Mesenchymal stem cell (in vitro differentiated cells and primary cell): ENCODE results near the gene ACSM4.
"Not testable (repeated sequence)": the region's sequence is repeated elsewhere in the genome, so short reads cannot be mapped to it uniquely, and the experiment has no call there.

Source experiments
- DNase-seq: peaks from one replicate; pipeline ENCODE4 v3.0.0-alpha.2; 2013
- H2AFZ ChIP-seq: one replicate; pipeline ENCODE4 v1.6.1; 2013; ENCODE audit warnings: low read depth, mild to moderate bottlenecking, control low read depth, inconsistent platforms, low read length, moderate library complexity
- H2AK5ac ChIP-seq: 2 replicates; pipeline ENCODE4 v1.6.1; 2013; ENCODE audit warnings: low read length, moderate library complexity, mild to moderate bottlenecking, inconsistent platforms; ENCODE audit not compliant: severe bottlenecking
- H2BK120ac ChIP-seq: one replicate; pipeline ENCODE4 v1.6.1; 2013; ENCODE audit warnings: low read depth, mild to moderate bottlenecking, inconsistent platforms, low read length, moderate library complexity
- H2BK12ac ChIP-seq, 2 experiments: one replicate each; pipeline ENCODE4 v1.6.1; 2013; ENCODE audit warnings: inconsistent platforms in 2 of 2, low read length in 2 of 2, mild to moderate bottlenecking in 2 of 2, moderate library complexity in 2 of 2, control low read depth in 1 of 2
- H2BK15ac ChIP-seq: one replicate; pipeline ENCODE4 v1.6.1; 2013; ENCODE audit warnings: mild to moderate bottlenecking, low read depth, inconsistent platforms; ENCODE audit not compliant: poor library complexity, severe bottlenecking
- H2BK5ac ChIP-seq: 2 replicates; pipeline ENCODE4 v1.6.1; 2013; ENCODE audit warnings: low read depth, mild to moderate bottlenecking, low read length, control low read depth, inconsistent platforms; ENCODE audit not compliant: poor library complexity, severe bottlenecking
- H3K14ac ChIP-seq, 2 experiments: one replicate each; pipeline ENCODE4 v1.6.1; 2013; ENCODE audit warnings: inconsistent platforms in 2 of 2, low read length in 2 of 2, control low read depth in 1 of 2, mild to moderate bottlenecking in 1 of 2, moderate library complexity in 1 of 2
- H3K18ac ChIP-seq, 2 experiments: one replicate each; pipeline ENCODE4 v1.6.1; 2013; ENCODE audit warnings: inconsistent platforms in 2 of 2, low read length in 2 of 2, control low read depth in 1 of 2, low read depth in 1 of 2, mild to moderate bottlenecking in 1 of 2
- H3K23ac ChIP-seq, 2 experiments: one replicate each; pipeline ENCODE4 v1.6.1; 2013; ENCODE audit warnings: inconsistent platforms in 2 of 2, low read length in 2 of 2, mild to moderate bottlenecking in 2 of 2, moderate library complexity in 2 of 2, control low read depth in 1 of 2
- H3K27ac ChIP-seq: 2 replicates; pipeline ENCODE4 v1.5.1; 2013; ENCODE audit warnings: mild to moderate bottlenecking, moderate library complexity, low read length, control low read depth, inconsistent platforms; ENCODE audit not compliant: poor library complexity, severe bottlenecking
- H3K27me3 ChIP-seq, 2 experiments: 2 replicates each; pipeline versions ENCODE4 v1.6.1 to v1.7.0; 2013; ENCODE audit warnings: low read length in 2 of 2, mild to moderate bottlenecking in 2 of 2, moderate library complexity in 2 of 2, control low read depth in 1 of 2, inconsistent platforms in 1 of 2; ENCODE audit not compliant: control insufficient read depth in 1 of 2, insufficient read depth in 1 of 2
- H3K36me3 ChIP-seq, 2 experiments: 2 replicates each; pipeline versions ENCODE4 v1.6.1 to v1.7.0; 2013; ENCODE audit warnings: low read length in 2 of 2, control low read depth in 1 of 2, inconsistent platforms in 1 of 2, low read depth in 1 of 2, mild to moderate bottlenecking in 1 of 2; ENCODE audit not compliant: insufficient read depth in 2 of 2, control insufficient read depth in 1 of 2
- H3K4ac ChIP-seq, 2 experiments: one replicate each; pipeline ENCODE4 v1.6.1; 2013; ENCODE audit warnings: inconsistent platforms in 2 of 2, low read length in 2 of 2, mild to moderate bottlenecking in 2 of 2, moderate library complexity in 2 of 2, control low read depth in 1 of 2, low read depth in 1 of 2
- H3K4me1 ChIP-seq: 2 replicates; pipeline ENCODE4 v1.6.1; 2013; ENCODE audit warnings: low read depth, low read length, control low read depth; ENCODE audit not compliant: control insufficient read depth, insufficient read depth
- H3K4me2 ChIP-seq: 2 replicates; pipeline ENCODE4 v1.6.1; 2013; ENCODE audit warnings: low read length, mild to moderate bottlenecking, inconsistent platforms; ENCODE audit not compliant: poor library complexity, severe bottlenecking
- H3K4me3 ChIP-seq, 2 experiments: 2 replicates each; pipeline versions ENCODE4 v1.5.1 to v1.7.0; 2013; ENCODE audit warnings: low read length in 2 of 2, mild to moderate bottlenecking in 2 of 2, control low read depth in 1 of 2, low read depth in 1 of 2; ENCODE audit not compliant: insufficient read depth in 1 of 2
- H3K79me1 ChIP-seq: replicated peaks from 2 replicates; pipeline ENCODE4 v1.6.1; 2013; ENCODE audit warnings: mild to moderate bottlenecking, control low read depth, low read length, inconsistent platforms; ENCODE audit not compliant: poor library complexity, severe bottlenecking
- H3K9ac ChIP-seq: 2 replicates; pipeline ENCODE4 v1.7.0; 2013; ENCODE audit warnings: mild to moderate bottlenecking, low read length, moderate library complexity
- H3K9me3 ChIP-seq: 2 replicates; pipeline ENCODE4 v1.7.0; 2013; ENCODE audit warnings: mild to moderate bottlenecking, low read length; ENCODE audit not compliant: control insufficient read depth
- H4K8ac ChIP-seq: one replicate; pipeline ENCODE4 v1.6.1; 2013; ENCODE audit warnings: inconsistent platforms, mild to moderate bottlenecking, low read length, moderate library complexity
- H4K91ac ChIP-seq: one replicate; pipeline ENCODE4 v1.6.1; 2013; ENCODE audit warnings: mild to moderate bottlenecking, low read length, inconsistent platforms
- WGBS: methylation state at CpG from one replicate; pipeline ENCODE4 v1.1.7; 2013; ENCODE audit warnings: mixed read lengths; 5-methylcytosine and 5-hydroxymethylcytosine counted together

The ACSM4 gene

GRCh38 chr12:7269273-7269672 is 34.6 kb upstream of the ACSM4 start:
- no peaks in the 10 kb centered on the region for H3K27me3 ChIP-seq
- no peaks in the 10 kb centered on the region for H3K9me3 ChIP-seq
- no peak overlapping the region for H3K14ac ChIP-seq
- no peak for DNase-seq
- H4K8ac ChIP-seq, result no peak overlapping the region
- H2BK15ac ChIP-seq, result no peak overlapping the region
- H3K23ac ChIP-seq, result no peak overlapping the region
- H3K4me3 ChIP-seq, result no peak overlapping the region
- H2BK120ac ChIP-seq, result no peak overlapping the region
- no peaks in the 10 kb centered on the region for H3K79me1 ChIP-seq
- H4K91ac ChIP-seq, result no peak overlapping the region
- no peaks in the 10 kb centered on the region for H3K36me3 ChIP-seq
- H3K4ac ChIP-seq, result no peak overlapping the region
- no peak overlapping the region for H3K18ac ChIP-seq
- no peak overlapping the region for H2AFZ ChIP-seq
- H2BK12ac ChIP-seq, result no peak overlapping the region
- H3K27ac ChIP-seq, result no peak overlapping the region
- WGBS, result 64% methylated on average over 4 of the region's 5 CpGs
- no peak overlapping the region for H2BK5ac ChIP-seq
- H3K4me2 ChIP-seq, result no peak overlapping the region
- no peaks in the 10 kb centered on the region for H3K4me1 ChIP-seq
- no peak overlapping the region for H2AK5ac ChIP-seq
- H3K9ac ChIP-seq, result no peak overlapping the region

- Histone ChIP-seq H4K8ac (no peak overlapping the region), H2BK12ac (no peak overlapping the region), H3K4me1 (no peaks in the 10 kb centered on the region), H3K79me1 (no peaks in the 10 kb centered on the region), H2AFZ (no peak overlapping the region), H3K9ac (no peak overlapping the region), H3K36me3 (no peaks in the 10 kb centered on the region), H3K23ac (no peak overlapping the region), H2AK5ac (no peak overlapping the region), H3K27ac (no peak overlapping the region), H3K4me3 (no peak overlapping the region), H3K14ac (no peak overlapping the region), H3K18ac (no peak overlapping the region), H2BK120ac (no peak overlapping the region), H2BK5ac (no peak overlapping the region), H2BK15ac (no peak overlapping the region), H3K4me2 (no peak overlapping the region), H4K91ac (no peak overlapping the region), H3K9me3 (no peaks in the 10 kb centered on the region), H3K4ac (no peak overlapping the region), H3K27me3 (no peaks in the 10 kb centered on the region)
- WGBS, result 70% methylated on average over 1 of the region's 5 CpGs
- no peak for DNase-seq
Measured at GRCh38 chr12:7271893-7272514, 31.9 kb upstream of the ACSM4 start.

GRCh38 chr12:7275482-7275881 is 28.4 kb upstream of the ACSM4 start:
- H3K4me3 ChIP-seq, H4K91ac ChIP-seq, H2AFZ ChIP-seq, H3K36me3 ChIP-seq, H2AK5ac ChIP-seq, H3K27me3 ChIP-seq, H2BK12ac ChIP-seq, H4K8ac ChIP-seq, H3K79me1 ChIP-seq, H2BK5ac ChIP-seq, H3K9me3 ChIP-seq, H3K9ac ChIP-seq, H2BK15ac ChIP-seq, H3K14ac ChIP-seq, H2BK120ac ChIP-seq, DNase-seq, H3K18ac ChIP-seq, H3K4me1 ChIP-seq, H3K4ac ChIP-seq, H3K4me2 ChIP-seq, H3K23ac ChIP-seq, H3K27ac ChIP-seq: not testable (repeated sequence)

- no peak overlapping the region for H2AFZ ChIP-seq
- no peaks in the 10 kb centered on the region for H3K27me3 ChIP-seq
- H3K4me2 ChIP-seq, result no peak overlapping the region
- no peaks in the 10 kb centered on the region for H3K79me1 ChIP-seq
- DNase-seq, result no peak
- WGBS, result no CpG with 5 or more reads among the region's 2 CpGs
- no peak overlapping the region for H2BK15ac ChIP-seq
- H3K18ac ChIP-seq, result no peak overlapping the region
- H3K9me3 ChIP-seq, result peaks cover 12% of the 10 kb centered on the region
- H3K4me3 ChIP-seq, result no peak overlapping the region
- no peaks in the 10 kb centered on the region for H3K36me3 ChIP-seq
- H3K23ac ChIP-seq, result no peak overlapping the region
- H3K9ac ChIP-seq, result no peak overlapping the region
- H3K14ac ChIP-seq, result no peak overlapping the region
- H2BK12ac ChIP-seq, result no peak overlapping the region
- no peaks in the 10 kb centered on the region for H3K4me1 ChIP-seq
- H2AK5ac ChIP-seq, result no peak overlapping the region
- H3K4ac ChIP-seq, result no peak overlapping the region
- no peak overlapping the region for H3K27ac ChIP-seq
- H4K91ac ChIP-seq, result no peak overlapping the region
- no peak overlapping the region for H2BK5ac ChIP-seq
- H2BK120ac ChIP-seq, result no peak overlapping the region
- H4K8ac ChIP-seq, result no peak overlapping the region
Measured at GRCh38 chr12:7282844-7283243, 21.0 kb upstream of the ACSM4 start.
